Pancreas (tissue), 10 donors: ENCODE measurements around the gene LIPJ. TPM values are rescaled to one million over a fixed set of nuclear protein-coding genes. Genes with fewer than 3 reads are reported as not detected.

Experiments used
- ATAC-seq, 4 donors: fragments of 200-7000 bp; cut with Tn5 transposase; one replicate each; pipeline versions ENCODE4 v1.8.0 to v1.9.1; 2020; ENCODE audit warnings: mild to moderate bottlenecking in 4 of 4, moderate library complexity in 4 of 4
- DNase-seq, 6 donors: peaks; one replicate each; pipeline ENCODE4 v3.0.0-alpha.2; 2020
- FAIRE-seq: peaks from 2 replicates; lab custom pipeline; 2012; peaks lifted over from hg19 to GRCh38; lab: Jason Lieb, UNC
- H3K27ac ChIP-seq, 4 donors: fragments of 200-600 bp; sonication (generic); 1 replicate in 3 of 4; 2 replicates in 1 of 4; pipeline versions ENCODE4 v1.5.0 to v1.8.0; 2020
- H3K27me3 ChIP-seq, 4 donors: fragments of 200-600 bp; one replicate each; pipeline ENCODE4 v1.8.0; 2021
- H3K36me3 ChIP-seq, 3 donors: fragments of 200-600 bp; sonication (generic) in 1 of 3; one replicate each; pipeline versions ENCODE4 v1.5.0 to v1.8.0; 2020 to 2021
- H3K4me1 ChIP-seq, 3 donors: fragments of 200-600 bp; one replicate each; pipeline ENCODE4 v1.8.0; 2021
- H3K4me3 ChIP-seq, 4 donors: fragments of 200-600 bp; sonication (generic) in 2 of 4; one replicate each; pipeline versions ENCODE4 v1.5.0 to v1.8.0; 2020 to 2021
- H3K9me3 ChIP-seq, 4 donors: fragments of 200-600 bp; one replicate each; pipeline ENCODE4 v1.8.0; 2021
- CTCF ChIP-seq, 4 donors: fragments of 200-600 bp; sonication (generic) in 3 of 4; IDR thresholded peaks; one replicate each; pipeline versions ENCODE4 v1.5.0 to v1.8.0; 2021; ENCODE audit warnings: antibody characterized with exemption in 4 of 4
- WGBS, 2 donors: extraction: QIAGEN DNeasy Blood & Tissue Kit; methylation state at CpG; one replicate each; pipeline ENCODE4 v1.1.7; 2013; 5-methylcytosine and 5-hydroxymethylcytosine counted together
- intact Hi-C, 3 donors: fragments of 100-400 bp; cut with DNase I; formaldehyde crosslinking; loops; one replicate each; pipeline versions ENCODE4 v1.11.1 to v1.14.2; 2022
- polyA plus RNA-seq, 2 donors: library from polyadenylated mRNA; stranded (reverse); fragments of 200-250 nt; gene quantifications; one replicate each; pipeline ENCODE4 v1.2.3, GENCODE V29; 2013
- total RNA-seq, 6 donors: library from RNA; stranded (reverse); fragmentation: NEBNext Ultra II Directional in 4 of 6; extraction: Animal tissue kit (Norgen Biotek cat#: 25700) in 4 of 6; gene quantifications; one replicate each; pipeline versions ENCODE4 v1.2.1 to v1.2.4, GENCODE V29; 2021 to 2023
- donor health status: healthy with polysubstance abuse.
- donor health status: DM: no; HTN: no; CAD: no; lungs with moderate emphysema.
- donor health status: DM: no; HTN: no; CAD: no.
- donor health status: control.
- donor health status: control.
- donor health status: Bipolar disorder and iron deficiency.
- donor health status: DM: yes; HTN: yes; CAD: no.
- donor health status: DM: no; HTN: no; CAD: no.
- donor health status: DM: no; HTN: no; CAD: no.
- donor health status: DM: yes; HTN: yes; CAD: no.

LIPJ gene
- total and polyA plus RNA-seq, 8 donors: 0.04 to 1.2 (median 0.27) TPM

GRCh38 chr10:88592381-88592780 lies 5.8 kb downstream of the LIPJ start:
- ATAC-seq: no peak
- Histone ChIP-seq H3K4me1 (no peaks in the 10 kb centered on the region), H3K27ac (no peak overlapping the region), H3K9me3 (no peaks in the 10 kb centered on the region), H3K4me3 (no peak overlapping the region), H3K36me3 (no peaks in the 10 kb centered on the region), H3K27me3 (no peaks in the 10 kb centered on the region)
- no peak for TF ChIP-seq CTCF (IDR thresholded peaks at IDR 0.05)
- intact Hi-C loops: no loop called here
- WGBS, 2 donors: 91 to 93% methylated on average over 1 of the region's 1 CpG
- FAIRE-seq: no peak
- no peak for DNase-seq

GRCh38 chr10:88592906-88593305 lies 6.3 kb downstream of the LIPJ start:
- Histone ChIP-seq H3K4me3 (no peak overlapping the region), H3K4me1 (no peaks in the 10 kb centered on the region), H3K9me3 (no peaks in the 10 kb centered on the region), H3K27me3 (no peaks in the 10 kb centered on the region), H3K27ac (no peak overlapping the region), H3K36me3 (no peaks in the 10 kb centered on the region)
- intact Hi-C loops: no loop called here
- WGBS, 2 donors: 85 to 86% methylated on average over 2 of the region's 2 CpGs
- no peak for ATAC-seq
- DNase-seq: no peak
- TF ChIP-seq CTCF (IDR thresholded peaks at IDR 0.05): no peak
- FAIRE-seq: no peak

GRCh38 chr10:88594482-88594881 lies 7.9 kb downstream of the LIPJ start:
- Histone ChIP-seq H3K9me3 (no peaks in the 10 kb centered on the region), H3K36me3 (no peaks in the 10 kb centered on the region), H3K4me1 (no peaks in the 10 kb centered on the region), H3K4me3 (no peak overlapping the region), H3K27ac (no peak overlapping the region), H3K27me3 (no peaks in the 10 kb centered on the region)
- TF ChIP-seq CTCF (IDR thresholded peaks at IDR 0.05): no peak
- no peak for ATAC-seq
- DNase-seq: no peak
- intact Hi-C loops: no loop called here
- no peak for FAIRE-seq
- WGBS, 2 donors: 98 to 100% methylated on average over 1 of the region's 1 CpG

- Histone ChIP-seq H3K4me1 (no peaks in the 10 kb centered on the region), H3K4me3 (no peak overlapping the region), H3K36me3 (no peaks in the 10 kb centered on the region), H3K27me3 (no peaks in the 10 kb centered on the region), H3K9me3 (no peaks in the 10 kb centered on the region), H3K27ac (no peak overlapping the region)
- DNase-seq: no peak
- peak in 1 of 4 donors; percentile 29 for ATAC-seq
- WGBS, 2 donors: 83 to 91% methylated on average over 1 of the region's 1 CpG
- no peak for FAIRE-seq
- intact Hi-C loops: no loop called here
- TF ChIP-seq CTCF (IDR thresholded peaks at IDR 0.05): no peak
Measured at GRCh38 chr10:88598055-88598454, 11.5 kb downstream of the LIPJ start.

- no peak for TF ChIP-seq CTCF (IDR thresholded peaks at IDR 0.05)
- Histone ChIP-seq H3K27ac (no peak overlapping the region), H3K36me3 (no peaks in the 10 kb centered on the region), H3K4me1 (no peaks in the 10 kb centered on the region), H3K4me3 (no peak overlapping the region), H3K27me3 (no peaks in the 10 kb centered on the region), H3K9me3 (no peaks in the 10 kb centered on the region)
- intact Hi-C loops: no loop called here
- WGBS, 2 donors: 82% methylated on average over 6 of the region's 6 CpGs
- FAIRE-seq (no peak), ATAC-seq (no peak), DNase-seq (no peak)
Measured at GRCh38 chr10:88608052-88608732, 21.6 kb downstream of the LIPJ start.
